GM12875 (cell line): ENCODE results near the gene AIF1.

Source experiments
- H3K4me3 ChIP-seq: one replicate; pipeline ENCODE4 v1.5.1; 2011; ENCODE audit warnings: low read depth, low read length, control low read depth
- CTCF ChIP-seq: IDR thresholded peaks from 2 replicates; pipeline ENCODE4 v1.5.1; 2011; ENCODE audit warnings: low read depth, mild to moderate bottlenecking, control low read depth, inconsistent platforms, low read length, moderate library complexity, borderline replicate concordance; ENCODE audit not compliant: insufficient read depth

The AIF1 gene

GRCh38 chr6:31574106-31575061 lies 40.6 kb upstream of the AIF1 start:
- no peak for TF ChIP-seq CTCF
- H3K4me3 ChIP-seq: peak overlapping the region; percentile 64

GRCh38 chr6:31575335-31575901 lies 39.6 kb upstream of the AIF1 start, which contains the start of gene TNF:
TNF (plus strand) TSS chr6:31575565; CDS start chr6:31575742, 177 bp downstream.
- H3K4me3 ChIP-seq: peak within 1 kb of the TSS; percentile 64
- TF ChIP-seq CTCF: no peak

DNA sequence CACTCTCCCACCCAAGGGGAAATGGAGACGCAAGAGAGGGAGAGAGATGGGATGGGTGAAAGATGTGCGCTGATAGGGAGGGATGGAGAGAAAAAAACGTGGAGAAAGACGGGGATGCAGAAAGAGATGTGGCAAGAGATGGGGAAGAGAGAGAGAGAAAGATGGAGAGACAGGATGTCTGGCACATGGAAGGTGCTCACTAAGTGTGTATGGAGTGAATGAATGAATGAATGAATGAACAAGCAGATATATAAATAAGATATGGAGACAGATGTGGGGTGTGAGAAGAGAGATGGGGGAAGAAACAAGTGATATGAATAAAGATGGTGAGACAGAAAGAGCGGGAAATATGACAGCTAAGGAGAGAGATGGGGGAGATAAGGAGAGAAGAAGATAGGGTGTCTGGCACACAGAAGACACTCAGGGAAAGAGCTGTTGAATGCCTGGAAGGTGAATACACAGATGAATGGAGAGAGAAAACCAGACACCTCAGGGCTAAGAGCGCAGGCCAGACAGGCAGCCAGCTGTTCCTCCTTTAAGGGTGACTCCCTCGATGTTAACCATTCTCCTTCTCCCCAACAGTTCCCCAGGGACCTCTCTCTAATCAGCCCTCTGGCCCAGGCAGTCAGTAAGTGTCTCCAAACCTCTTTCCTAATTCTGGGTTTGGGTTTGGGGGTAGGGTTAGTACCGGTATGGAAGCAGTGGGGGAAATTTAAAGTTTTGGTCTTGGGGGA lies 38.9 kb upstream of the AIF1 start:
- no peak for TF ChIP-seq CTCF
- H3K4me3 ChIP-seq: peak overlapping the region; percentile 64

GRCh38 chr6:31576897-31577578 lies 38.0 kb upstream of the AIF1 start:
- no peak for TF ChIP-seq CTCF
- peak overlapping the region; percentile 64 for H3K4me3 ChIP-seq

DNA sequence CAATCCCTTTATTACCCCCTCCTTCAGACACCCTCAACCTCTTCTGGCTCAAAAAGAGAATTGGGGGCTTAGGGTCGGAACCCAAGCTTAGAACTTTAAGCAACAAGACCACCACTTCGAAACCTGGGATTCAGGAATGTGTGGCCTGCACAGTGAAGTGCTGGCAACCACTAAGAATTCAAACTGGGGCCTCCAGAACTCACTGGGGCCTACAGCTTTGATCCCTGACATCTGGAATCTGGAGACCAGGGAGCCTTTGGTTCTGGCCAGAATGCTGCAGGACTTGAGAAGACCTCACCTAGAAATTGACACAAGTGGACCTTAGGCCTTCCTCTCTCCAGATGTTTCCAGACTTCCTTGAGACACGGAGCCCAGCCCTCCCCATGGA lies 37.5 kb upstream of the AIF1 start:
- peak overlapping the region; percentile 64 for H3K4me3 ChIP-seq
- no peak for TF ChIP-seq CTCF

DNA sequence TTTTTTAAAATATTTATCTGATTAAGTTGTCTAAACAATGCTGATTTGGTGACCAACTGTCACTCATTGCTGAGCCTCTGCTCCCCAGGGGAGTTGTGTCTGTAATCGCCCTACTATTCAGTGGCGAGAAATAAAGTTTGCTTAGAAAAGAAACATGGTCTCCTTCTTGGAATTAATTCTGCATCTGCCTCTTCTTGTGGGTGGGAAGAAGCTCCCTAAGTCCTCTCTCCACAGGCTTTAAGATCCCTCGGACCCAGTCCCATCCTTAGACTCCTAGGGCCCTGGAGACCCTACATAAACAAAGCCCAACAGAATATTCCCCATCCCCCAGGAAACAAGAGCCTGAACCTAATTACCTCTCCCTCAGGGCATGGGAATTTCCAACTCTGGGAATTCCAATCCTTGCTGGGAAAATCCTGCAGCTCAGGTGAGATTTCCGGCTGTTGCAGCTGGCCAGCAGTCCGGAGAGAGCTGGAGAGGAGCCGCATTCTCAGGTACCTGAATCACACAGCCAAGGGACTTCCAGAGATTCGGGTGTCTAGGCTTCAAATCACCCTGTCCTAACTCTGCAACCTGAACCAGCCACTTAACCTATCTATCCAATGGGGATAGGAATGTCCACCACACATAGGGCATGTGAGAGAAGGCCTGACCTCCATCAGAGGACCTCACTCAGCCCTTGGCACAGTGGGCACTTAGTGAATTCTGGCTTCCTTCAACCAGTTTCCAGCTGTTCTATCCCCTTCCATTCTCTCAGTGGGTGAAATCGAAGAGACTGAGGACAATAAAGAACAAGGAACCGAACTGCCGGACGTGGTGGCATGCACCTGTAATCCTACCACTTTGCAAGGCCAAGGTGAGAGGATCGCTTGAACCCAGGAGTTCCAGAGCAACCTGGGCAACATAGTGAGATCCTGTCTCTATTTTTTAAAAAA lies 36.6 kb upstream of the AIF1 start:
- no peak for TF ChIP-seq CTCF
- H3K4me3 ChIP-seq: peak overlapping the region; percentile 31
